NCI-H1436 (cell line): ENCODE results near the gene RSF1.
A peak's percentile ranks its signal among the peaks of the same experiment; 100 is the strongest.

ENCODE experiments used
- DNase-seq: peaks from one replicate; lab custom pipeline; 2025; lab: John Stamatoyannopoulos, UW

Gene RSF1

GRCh38 chr11:77748266-77748665 lies 72.3 kb downstream of the RSF1 start:
- no peak for DNase-seq

DNA sequence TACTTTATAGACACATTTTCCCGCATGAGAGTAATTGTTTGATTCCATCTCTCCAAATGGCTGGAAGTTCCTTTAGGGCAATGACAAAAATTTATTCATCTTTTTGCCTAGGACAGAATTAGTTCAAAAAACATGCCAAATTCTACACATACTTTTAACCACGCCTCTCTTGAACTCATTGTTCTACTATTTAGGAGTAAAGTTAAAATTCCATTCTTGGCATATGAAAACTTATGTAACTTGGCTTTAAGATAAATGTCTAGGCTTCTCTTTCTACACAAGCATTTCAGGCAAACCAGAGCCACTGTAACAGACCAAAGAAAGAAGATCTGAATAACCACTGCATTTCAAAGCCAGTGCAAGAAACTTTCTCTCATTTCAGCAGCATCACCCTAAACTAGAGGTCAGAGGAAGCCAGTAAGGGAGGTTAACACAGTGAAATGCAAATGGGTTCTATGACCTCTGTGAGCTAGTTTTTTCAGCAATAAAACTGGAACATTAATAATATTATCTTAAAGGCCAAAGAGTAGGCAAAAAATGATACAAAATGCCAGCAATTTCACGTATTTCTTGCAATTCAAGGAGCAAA lies 73.0 kb downstream of the RSF1 start:
- no peak for DNase-seq

DNA sequence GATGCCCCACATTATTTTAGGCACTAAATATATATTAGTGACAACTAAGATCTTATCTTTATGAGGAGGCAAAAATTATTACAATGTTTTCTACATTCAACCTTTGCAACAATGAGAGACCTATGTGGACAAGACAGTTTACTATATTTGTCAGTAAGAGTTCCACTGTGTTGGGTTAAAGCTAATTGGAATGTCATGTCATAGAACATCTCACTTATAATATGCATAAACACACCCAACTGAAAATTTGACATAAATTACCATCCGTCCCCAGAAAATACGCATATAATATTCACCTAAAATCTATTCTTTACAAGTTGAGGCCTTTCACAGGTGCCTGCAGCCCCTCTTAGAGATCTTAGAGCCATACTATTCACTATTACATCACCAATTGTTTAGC lies 84.0 kb downstream of the RSF1 start:
- no peak for DNase-seq

DNA sequence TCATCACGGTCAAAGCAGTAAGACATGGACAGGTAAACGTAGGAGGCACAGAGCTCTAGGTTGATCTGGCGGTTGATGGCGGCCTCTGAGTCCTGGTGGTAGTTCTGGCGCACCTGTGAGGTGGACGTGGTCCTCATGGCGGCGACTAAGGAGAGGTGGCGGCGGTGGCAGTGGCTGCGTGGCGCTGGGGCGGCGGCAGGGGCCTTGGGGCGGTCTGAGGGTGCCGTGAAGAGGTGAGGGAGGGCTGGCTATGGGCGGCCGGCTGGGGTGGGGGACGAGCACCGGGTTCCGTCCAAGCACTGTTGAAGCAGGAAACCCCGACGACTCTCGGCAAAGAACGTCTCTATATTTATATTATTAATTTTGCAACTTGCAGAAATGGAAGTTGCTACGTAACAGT lies 85.6 kb downstream of the RSF1 start:
- no peak for DNase-seq

- DNase-seq = no peak
These were observed 88.4 kb downstream of the RSF1 start for GRCh38 chr11:77732143-77732542.

GRCh38 chr11:77730789-77731188 lies 89.7 kb downstream of the RSF1 start:
- no peak for DNase-seq

DNA sequence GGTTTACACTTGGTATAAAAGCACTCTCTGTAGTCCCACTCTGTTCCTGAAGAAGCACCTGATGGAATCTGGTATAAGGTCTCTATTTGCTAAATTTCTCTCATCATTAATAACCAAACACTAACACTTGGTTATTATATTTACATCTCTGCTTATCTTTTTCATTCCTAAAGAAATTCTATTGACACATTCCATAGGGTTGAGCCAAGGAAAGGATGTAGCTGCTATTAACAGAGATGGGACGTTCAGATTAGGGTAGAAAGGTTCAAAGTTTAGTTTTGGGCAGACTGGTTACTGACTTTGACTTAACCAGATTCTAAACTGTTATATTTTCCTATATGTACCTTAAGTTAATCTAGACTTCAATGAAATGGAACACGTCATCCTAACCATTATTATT lies 91.5 kb downstream of the RSF1 start:
- no peak for DNase-seq

DNA sequence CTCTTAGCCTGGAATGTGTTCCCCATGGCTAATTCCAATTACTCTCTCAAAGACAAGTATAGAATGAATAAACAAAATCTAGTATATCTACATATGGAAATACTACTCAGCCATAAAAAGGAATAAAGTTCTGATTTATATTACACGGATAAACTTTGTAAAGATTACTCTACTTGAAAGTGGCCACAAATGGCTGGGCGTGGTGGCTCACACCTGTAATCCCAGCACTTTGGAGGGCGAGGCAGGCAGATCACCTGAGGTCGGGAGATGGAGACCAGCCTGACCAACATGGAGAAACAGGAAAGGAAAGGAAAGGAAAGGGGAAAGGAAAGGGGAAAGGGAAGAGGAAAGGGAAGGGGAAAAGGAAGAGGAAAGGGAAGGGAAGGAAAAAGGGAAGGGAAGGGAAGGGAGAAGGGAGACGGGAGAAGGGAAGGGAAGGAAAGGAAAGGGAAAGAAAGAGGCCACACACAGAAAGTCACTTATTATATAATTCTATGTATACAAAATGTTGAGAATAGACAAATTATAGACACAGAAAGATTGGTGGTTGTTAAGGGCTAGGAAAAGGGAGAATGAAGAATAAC lies 92.2 kb downstream of the RSF1 start:
- DNase-seq = no peak

- no peak for DNase-seq
These were observed 94.0 kb downstream of the RSF1 start for GRCh38 chr11:77726524-77726923.

- DNase-seq = no peak
These were observed 95.1 kb downstream of the RSF1 start for GRCh38 chr11:77725433-77725832.

DNA sequence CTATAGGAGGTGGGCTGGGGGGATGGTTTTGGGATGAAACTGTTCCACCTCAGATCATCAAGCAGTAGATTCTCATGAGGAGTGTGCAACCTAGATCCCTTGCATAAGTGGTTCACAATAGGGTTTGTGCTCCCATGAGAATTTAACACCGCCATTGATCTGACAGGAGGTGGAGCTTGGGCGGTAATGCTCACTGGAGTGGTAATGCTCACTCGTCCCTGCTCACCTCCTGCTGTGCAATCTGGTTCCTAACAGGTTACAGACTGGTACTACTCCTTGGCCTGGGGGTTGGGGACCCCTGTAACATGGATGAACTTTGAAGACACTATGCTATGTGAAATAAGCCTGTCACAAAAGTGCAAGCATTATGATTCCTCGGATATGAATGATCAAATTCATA lies 95.9 kb downstream of the RSF1 start:
- peak; percentile 52 for DNase-seq

DNA sequence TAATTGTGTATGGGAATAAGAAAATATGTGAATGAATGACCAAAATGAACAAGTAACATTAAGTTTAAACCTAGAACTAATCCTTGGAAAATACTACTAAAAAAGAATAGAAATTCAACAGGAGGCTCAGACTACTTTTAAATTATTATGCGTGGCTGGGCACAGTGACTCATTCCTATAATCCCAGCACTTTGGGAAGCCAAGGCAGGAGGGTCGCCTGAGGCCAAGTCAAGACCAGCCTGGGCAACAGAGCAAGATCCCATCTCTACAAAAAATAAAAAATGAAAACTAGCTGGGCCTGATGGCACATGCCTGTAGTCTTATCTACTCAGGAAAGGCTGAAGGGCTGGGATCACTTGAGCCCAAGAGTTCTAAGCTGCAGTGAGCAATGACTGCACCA lies 97.5 kb downstream of the RSF1 start:
- DNase-seq = no peak

DNA sequence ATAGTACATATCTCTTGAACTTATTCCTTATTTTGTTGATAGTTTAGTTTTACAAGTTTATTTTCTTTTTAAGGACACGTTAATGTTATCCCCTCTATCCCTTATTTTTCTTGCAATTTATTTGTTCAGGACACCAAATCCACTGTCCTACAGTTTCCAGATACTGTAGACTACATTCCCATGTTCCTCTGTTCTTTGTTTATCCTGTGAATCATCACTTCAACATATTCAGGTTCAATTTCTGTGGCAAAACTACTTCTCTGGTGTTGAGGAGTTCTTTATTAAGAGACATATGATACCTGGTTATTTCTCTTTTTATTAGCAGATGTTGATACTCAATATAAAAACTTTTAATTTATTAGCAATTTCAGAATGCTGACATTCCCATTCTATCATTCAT lies 110.2 kb downstream of the RSF1 start:
- DNase-seq = no peak

DNA sequence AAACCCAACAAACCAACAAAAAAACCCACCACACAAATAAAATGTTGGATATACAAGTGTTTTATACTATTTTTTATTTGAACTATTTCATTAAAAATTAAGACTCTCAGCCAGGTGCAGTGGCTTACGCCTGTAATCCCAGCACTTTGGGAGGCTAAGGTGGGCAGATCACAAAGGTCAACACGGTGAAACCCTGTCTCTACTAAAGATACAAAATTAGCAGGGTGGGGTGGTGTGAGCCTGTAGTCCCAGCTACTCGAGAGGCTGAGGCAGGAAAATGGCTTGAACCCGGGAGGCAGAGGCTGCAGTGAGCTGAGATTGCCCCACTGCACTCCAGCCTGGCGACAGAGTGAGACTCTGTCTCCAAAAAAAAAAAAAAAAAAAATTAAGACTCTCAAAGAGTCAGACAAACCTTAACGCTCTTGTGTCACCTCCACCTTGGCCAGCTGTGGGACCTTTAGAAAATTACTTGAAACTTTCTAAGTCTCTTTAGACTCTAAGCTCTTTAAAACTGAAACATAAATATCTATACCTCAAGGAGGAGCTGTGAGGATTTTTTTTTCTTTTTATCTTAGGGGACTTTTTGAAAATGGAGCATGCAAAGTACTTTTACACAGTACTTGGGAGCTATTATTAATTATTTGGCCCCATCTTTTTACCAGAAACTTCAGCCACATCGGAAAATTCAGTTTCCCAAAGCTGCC lies 114.5 kb downstream of the RSF1 start:
- DNase-seq = no peak

- no peak for DNase-seq
These were observed 115.2 kb downstream of the RSF1 start for GRCh38 chr11:77705195-77705875.

DNA sequence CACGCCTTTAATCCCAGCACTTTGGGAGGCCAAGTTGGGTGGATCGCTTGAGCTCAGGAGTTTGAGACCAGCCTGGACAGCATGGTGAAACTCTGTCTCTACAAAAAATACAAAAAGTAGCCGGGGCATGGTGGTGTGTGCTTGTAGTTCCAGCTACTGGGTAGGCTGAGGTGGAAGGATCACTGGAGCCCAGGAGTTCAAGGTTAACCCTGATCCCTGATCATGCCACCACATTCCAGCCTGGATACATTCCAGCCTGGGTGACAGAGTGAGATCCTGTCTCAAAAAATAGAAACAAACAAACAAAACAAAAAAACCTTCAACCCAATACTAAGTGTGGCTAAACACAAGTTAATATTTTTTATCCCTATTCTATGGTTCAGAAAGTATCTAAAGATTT lies 116.5 kb downstream of the RSF1 start:
- DNase-seq = no peak

DNA sequence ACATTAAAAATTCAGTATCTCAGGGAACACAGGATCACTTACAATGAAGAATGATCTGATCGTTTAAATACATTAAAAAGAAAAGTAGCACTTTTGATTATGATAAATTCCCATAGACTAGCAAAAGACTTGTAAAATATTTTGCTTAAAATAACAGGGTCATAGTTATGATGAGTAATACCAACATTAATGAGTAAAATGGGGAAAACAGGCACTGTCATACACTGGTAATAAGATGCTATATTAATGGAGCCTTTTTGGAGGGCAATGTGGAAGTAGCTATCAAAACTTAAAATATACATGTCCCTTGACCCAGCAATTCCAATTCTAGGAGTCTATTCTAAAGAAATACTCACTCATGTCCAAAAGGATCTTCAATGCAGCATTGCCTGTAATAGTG lies 121.1 kb downstream of the RSF1 start:
- DNase-seq = no peak

DNA sequence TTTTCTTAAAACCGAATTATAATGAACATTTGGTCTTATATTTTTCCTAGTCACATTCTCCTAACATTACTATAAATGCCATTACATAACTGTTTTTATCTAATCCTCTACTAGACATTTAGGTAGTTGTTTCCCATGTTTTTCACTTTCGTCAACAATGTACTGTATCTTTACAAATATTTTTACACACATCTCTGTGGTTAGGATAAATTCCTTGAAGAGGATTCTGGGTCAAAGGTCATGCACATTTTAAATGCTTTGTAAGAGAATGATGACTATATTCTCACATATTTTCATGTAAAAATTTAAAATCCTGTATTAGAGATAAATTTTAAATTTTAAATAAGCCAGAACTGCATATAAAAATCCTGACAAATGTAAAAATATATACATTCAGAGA lies 121.6 kb downstream of the RSF1 start:
- no peak for DNase-seq

- no peak for DNase-seq
These were observed 122.7 kb downstream of the RSF1 start for GRCh38 chr11:77697865-77698264.

DNA sequence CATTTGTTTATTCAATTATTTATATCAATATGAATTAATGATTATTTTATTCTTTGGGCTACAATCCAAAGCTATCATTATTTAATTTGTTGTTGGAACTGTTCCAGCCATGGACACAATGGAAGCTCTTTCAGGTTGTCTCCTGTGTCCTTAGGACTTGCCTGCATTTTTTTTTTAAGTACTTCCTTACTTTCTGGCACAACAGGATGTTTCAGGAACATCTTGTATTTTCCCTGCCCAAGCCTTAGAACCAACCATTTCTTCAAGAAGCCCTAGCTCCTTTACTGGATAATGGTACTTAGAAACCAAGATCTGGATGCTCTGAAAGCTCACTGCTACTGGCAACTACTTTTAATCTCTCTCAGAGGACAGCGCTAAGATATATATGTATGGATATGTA lies 125.1 kb downstream of the RSF1 start:
- DNase-seq = no peak

GRCh38 chr11:77690649-77691048 lies 129.9 kb downstream of the RSF1 start:
- DNase-seq = no peak

DNA sequence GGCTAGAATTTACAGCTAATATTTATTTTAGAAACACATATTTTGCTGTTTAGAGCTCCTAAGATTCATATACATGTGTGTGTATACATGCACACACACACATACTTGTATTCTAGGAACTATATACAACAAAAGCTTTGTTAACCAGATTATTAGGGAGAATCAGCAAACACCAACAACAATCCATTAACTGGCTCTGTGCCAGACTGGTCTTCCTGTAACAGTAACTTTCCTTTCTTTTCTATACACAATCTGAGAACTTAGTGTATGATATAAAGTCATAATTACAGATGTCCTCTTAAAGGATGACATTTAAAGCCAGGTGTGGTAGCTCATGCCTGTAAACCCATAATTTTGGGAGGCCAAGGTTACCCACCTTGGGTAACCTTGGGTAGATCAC lies 133.4 kb downstream of the RSF1 start:
- no peak for DNase-seq

DNA sequence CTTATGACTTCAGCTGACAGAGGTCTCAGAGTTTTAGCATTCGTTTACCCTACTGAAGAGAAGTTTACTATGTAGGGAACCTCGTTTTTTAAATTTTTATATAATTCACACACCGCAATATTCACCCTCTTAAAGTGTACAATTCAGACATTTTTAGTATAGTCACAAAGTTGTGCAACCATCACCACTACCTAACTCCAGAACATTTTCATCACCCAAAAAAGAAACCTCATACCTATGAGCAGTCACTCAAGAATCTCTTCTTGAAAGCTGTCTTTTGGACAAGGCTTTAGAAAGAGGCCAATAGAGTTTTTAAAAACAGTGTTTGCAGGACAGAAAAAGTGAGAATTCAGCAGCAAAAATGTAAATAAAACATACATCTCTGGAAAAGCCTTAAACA lies 143.4 kb downstream of the RSF1 start:
- DNase-seq = no peak
